H1 (cell line): ENCODE results near the gene PKP1. TPM values are rescaled to one million over a fixed set of nuclear protein-coding genes. Genes with fewer than 3 reads are reported as not detected.

Source experiments
- CTCF ChIA-PET: fragments of 300-600 bp; sonication (Branson Sonifier 250); formaldehyde crosslinking; loops from one replicate; lab custom pipeline; 2021; ENCODE audit not compliant: partially characterized antibody; lab: Charles Lee
- POLR2A ChIA-PET: fragments of 300-600 bp; sonication (Branson Sonifier 250); formaldehyde crosslinking; loops from one replicate; lab custom pipeline; 2021; ENCODE audit warnings: inconsistent platforms; ENCODE audit not compliant: partially characterized antibody; lab: Charles Lee
- DNase-seq, 2 experiments: peaks; one replicate each; pipeline versions ENCODE4 v3.0.0 to v3.0.0-alpha.2; 2010 to 2022; ENCODE audit warnings: low spot score in 2 of 2, low read depth in 1 of 2, mixed read lengths in 1 of 2
- FAIRE-seq: peaks from 2 replicates; lab custom pipeline; 2011; peaks lifted over from hg19 to GRCh38; lab: Jason Lieb, UNC
- H2AFZ ChIP-seq: 2 replicates; pipeline ENCODE4 v1.8.1; 2012; ENCODE audit warnings: low read length, inconsistent platforms
- H2AK5ac ChIP-seq: 2 replicates; pipeline ENCODE4 v1.6.1; 2013; ENCODE audit warnings: low read depth, low read length
- H2BK120ac ChIP-seq: replicated peaks from 2 replicates; pipeline ENCODE3; 2013; ENCODE audit warnings: low read depth, low read length, inconsistent platforms
- H2BK12ac ChIP-seq: 2 replicates; pipeline ENCODE4 v1.6.1; 2013; ENCODE audit warnings: low read depth, low read length
- H2BK15ac ChIP-seq: 2 replicates; pipeline ENCODE4 v1.6.1; 2013; ENCODE audit warnings: low read length
- H2BK20ac ChIP-seq: 2 replicates; pipeline ENCODE4 v1.6.1; 2013; ENCODE audit warnings: low read length
- H2BK5ac ChIP-seq: 2 replicates; pipeline ENCODE4 v1.6.1; 2013; ENCODE audit warnings: low read depth, low read length
- H3K14ac ChIP-seq: 2 replicates; pipeline ENCODE4 v1.6.1; 2013; ENCODE audit warnings: inconsistent platforms; ENCODE audit not compliant: insufficient read length
- H3K18ac ChIP-seq: 2 replicates; pipeline ENCODE4 v1.6.1; 2013; ENCODE audit warnings: low read length; ENCODE audit errors: extremely low read depth
- H3K23ac ChIP-seq: 2 replicates; pipeline ENCODE4 v1.6.1; 2013; ENCODE audit warnings: inconsistent platforms; ENCODE audit not compliant: insufficient read length
- H3K23me2 ChIP-seq: 2 replicates; pipeline ENCODE4 v1.6.1; 2013; ENCODE audit warnings: low read depth, low read length
- H3K27ac ChIP-seq: 2 replicates; pipeline ENCODE4 v1.6.1; 2011; ENCODE audit warnings: low read depth, low read length, inconsistent platforms
- H3K27me3 ChIP-seq, 4 experiments: replicated peaks in 1 of 4; 1 replicate in 1 of 4; 2 replicates in 3 of 4; pipeline versions ENCODE4 v1.6.1 to v1.8.1; 2011 to 2013; ENCODE audit warnings: low read length in 3 of 4, mild to moderate bottlenecking in 3 of 4, inconsistent platforms in 2 of 4, mixed read lengths in 2 of 4, moderate library complexity in 1 of 4; ENCODE audit not compliant: control insufficient read depth in 3 of 4, insufficient read depth in 3 of 4; ENCODE audit errors: extremely low read depth in 1 of 4
- H3K36me3 ChIP-seq, 4 experiments: 2 replicates each; pipeline versions ENCODE4 v1.6.1 to v1.8.1; 2011 to 2013; ENCODE audit warnings: mild to moderate bottlenecking in 4 of 4, low read length in 3 of 4, moderate library complexity in 2 of 4, control low read depth in 1 of 4, inconsistent platforms in 1 of 4; ENCODE audit not compliant: insufficient read depth in 4 of 4, control insufficient read depth in 2 of 4
- H3K4ac ChIP-seq: replicated peaks from 2 replicates; pipeline ENCODE3; 2013; ENCODE audit warnings: low read length, low read depth, mixed read lengths, inconsistent platforms; ENCODE audit not compliant: insufficient read length
- H3K4me1 ChIP-seq, 4 experiments: replicated peaks in 1 of 4; 1 replicate in 1 of 4; 2 replicates in 3 of 4; pipeline versions ENCODE4 v1.6.1 to v1.8.1; 2011 to 2013; ENCODE audit warnings: low read length in 3 of 4, inconsistent platforms in 2 of 4, mixed read lengths in 1 of 4; ENCODE audit not compliant: insufficient read depth in 4 of 4, control insufficient read depth in 3 of 4
- H3K4me2 ChIP-seq, 2 experiments: 2 replicates each; pipeline versions ENCODE4 v1.6.1 to v1.8.1; 2011 to 2013; ENCODE audit warnings: low read depth in 2 of 2, low read length in 2 of 2, control low read depth in 1 of 2, inconsistent platforms in 1 of 2, mild to moderate bottlenecking in 1 of 2; ENCODE audit not compliant: insufficient read depth in 1 of 2
- H3K4me3 ChIP-seq, 4 experiments: fragments of 200-600, 300-600 bp in 1 of 4; sonication (generic), shearing (Covaris generic), sonication (Bioruptor Twin) in 1 of 4; 2 replicates each; pipeline versions ENCODE4 v1.5.1 to v1.8.1; 2011 to 2016; ENCODE audit warnings: low read length in 4 of 4, low read depth in 3 of 4, control low read depth in 2 of 4, inconsistent platforms in 2 of 4, mild to moderate bottlenecking in 2 of 4, mixed read lengths in 1 of 4, moderate library complexity in 1 of 4; ENCODE audit not compliant: insufficient read depth in 2 of 4; ENCODE audit errors: extremely low read depth in 1 of 4
- H3K56ac ChIP-seq: replicated peaks from 2 replicates; pipeline ENCODE3; 2013; ENCODE audit warnings: low read depth, mild to moderate bottlenecking, mixed read lengths, low read length, inconsistent platforms; ENCODE audit not compliant: insufficient read length
- H3K79me1 ChIP-seq: 2 replicates; pipeline ENCODE4 v1.6.1; 2013; ENCODE audit warnings: low read depth, low read length, control low read depth
- H3K79me2 ChIP-seq, 2 experiments: 2 replicates each; pipeline versions ENCODE4 v1.6.1 to v1.8.1; 2012 to 2013; ENCODE audit warnings: low read length in 2 of 2, mild to moderate bottlenecking in 2 of 2, inconsistent platforms in 1 of 2; ENCODE audit not compliant: insufficient read depth in 2 of 2, control insufficient read depth in 1 of 2
- H3K9ac ChIP-seq, 4 experiments: replicated peaks in 1 of 4; 1 replicate in 1 of 4; 2 replicates in 3 of 4; pipeline versions ENCODE4 v1.6.1 to v1.8.1; 2011 to 2013; ENCODE audit warnings: low read depth in 3 of 4, low read length in 3 of 4, control low read depth in 2 of 4, mild to moderate bottlenecking in 2 of 4, moderate library complexity in 2 of 4, inconsistent platforms in 1 of 4; ENCODE audit errors: extremely low read depth in 1 of 4
- H3K9me3 ChIP-seq, 2 experiments: 2 replicates each; pipeline versions ENCODE4 v1.6.1 to v1.8.1; 2012 to 2013; ENCODE audit warnings: mild to moderate bottlenecking in 2 of 2, moderate library complexity in 2 of 2, control low read depth in 1 of 2, inconsistent platforms in 1 of 2, low read depth in 1 of 2, low read length in 1 of 2, mixed read lengths in 1 of 2; ENCODE audit not compliant: insufficient read depth in 2 of 2
- H4K20me1 ChIP-seq, 2 experiments: replicated peaks in 1 of 2; 2 replicates each; pipeline versions ENCODE3 to v1.8.1; 2011 to 2013; ENCODE audit warnings: inconsistent platforms in 2 of 2, low read length in 2 of 2, mild to moderate bottlenecking in 1 of 2; ENCODE audit not compliant: insufficient read depth in 2 of 2, control insufficient read depth in 1 of 2
- H4K5ac ChIP-seq: 2 replicates; pipeline ENCODE4 v1.6.1; 2013; ENCODE audit warnings: low read length, low read depth, mixed read lengths, inconsistent platforms; ENCODE audit not compliant: insufficient read length
- H4K8ac ChIP-seq: 2 replicates; pipeline ENCODE4 v1.8.0; 2013; ENCODE audit warnings: mild to moderate bottlenecking, moderate library complexity, low read length, inconsistent platforms; ENCODE audit not compliant: insufficient read depth; ENCODE audit errors: extremely low read depth
- H4K91ac ChIP-seq: replicated peaks from 2 replicates; pipeline ENCODE3; 2013; ENCODE audit warnings: low read length, mixed read lengths, inconsistent platforms; ENCODE audit not compliant: insufficient read length
- TAF1 ChIP-seq: IDR thresholded peaks from 2 replicates; pipeline ENCODE4 v1.6.1; 2011; ENCODE audit warnings: mild to moderate bottlenecking, low read depth, low read length
- TCF12 ChIP-seq: IDR thresholded peaks from 2 replicates; pipeline ENCODE4 v1.6.1; 2011; ENCODE audit warnings: low read depth, mild to moderate bottlenecking, low read length
- WGBS, 2 experiments: shearing (Covaris generic) in 1 of 2; methylation state at CpG; one replicate each; pipeline versions ENCODE4 v1.1.6 to v1.1.7; 2013 to 2015; ENCODE audit warnings: low lambda C conversion rate in 2 of 2, mixed read lengths in 2 of 2, inconsistent platforms in 1 of 2, low coverage in 1 of 2, missing lambda C conversion rate in 1 of 2; ENCODE audit not compliant: insufficient replicate concordance in 2 of 2, insufficient coverage in 1 of 2, insufficient read length in 1 of 2; ENCODE audit errors: extremely low coverage in 1 of 2, missing lambda C conversion rate in 1 of 2; 5-methylcytosine and 5-hydroxymethylcytosine counted together
- polyA plus RNA-seq, 7 experiments: library from polyadenylated mRNA; depleted of rRNA in 3 of 7; stranded (reverse) in 5 of 7; unstranded in 2 of 7; fragments of >200 nt in 5 of 7; fragments of 200-250 nt in 2 of 7; gene quantifications; 1 replicate in 5 of 7; 2 replicates in 1 of 7; 4 replicates in 1 of 7; pipeline versions ENCODE4 v1.2.1 to v1.2.3, GENCODE V29; 2011 to 2013; ENCODE audit warnings: missing spikeins in 2 of 7, mixed read lengths in 2 of 7
- total RNA-seq: library from RNA; stranded (reverse); fragmentation: NEBNext Ultra II Directional; extraction: Animal tissue kit (Norgen Biotek cat#: 25700); gene quantifications from 2 replicates; pipeline ENCODE4 v1.2.1, GENCODE V29; 2021
- TF ChIP-seq, protein P1 (sequence below), 3 experiments: IDR thresholded peaks; 1 replicate in 2 of 3; 2 replicates in 1 of 3; pipeline versions ENCODE4 v1.5.1 to v1.6.1; 2011; ENCODE audit warnings: low read length in 3 of 3, mild to moderate bottlenecking in 3 of 3, inconsistent platforms in 2 of 3, low read depth in 1 of 3, moderate library complexity in 1 of 3; ENCODE audit not compliant: insufficient read depth in 1 of 3; ENCODE audit errors: control extremely low read depth in 1 of 3

Gene PKP1
- total and polyA plus RNA-seq, 2 of the 8 experiments (the other 6 are each of a cell fraction or from before 2014, with no cell fraction given): 0.21 to 0.95 TPM

DNA sequence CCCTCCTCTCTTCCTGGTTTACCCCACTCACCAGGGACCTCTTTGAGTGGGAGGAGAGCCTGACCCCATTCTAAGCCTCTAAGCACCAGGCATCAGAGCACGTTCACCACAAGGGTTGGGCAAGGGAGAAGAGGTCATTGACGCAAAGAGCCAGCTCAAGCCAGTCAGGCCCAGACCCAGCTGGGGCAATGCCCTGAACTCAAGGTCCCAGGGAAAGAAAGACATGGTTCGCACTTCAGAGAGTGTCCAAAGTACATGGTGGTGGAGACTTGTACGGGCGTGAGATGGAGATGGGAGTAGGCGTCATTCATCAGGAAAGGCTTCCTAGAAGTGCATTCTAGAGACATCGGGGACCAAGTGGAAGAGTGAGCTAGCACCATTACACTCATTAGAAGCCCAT lies 7.2 kb downstream of the PKP1 start:
- Histone ChIP-seq H4K20me1 (no peaks in the 10 kb centered on the region), H3K27me3 (no peaks in the 10 kb centered on the region; a peak in 1 of 7 replicates), H2BK5ac (no peak overlapping the region), H3K79me2 (no peaks in the 10 kb centered on the region), H3K9me3 (no peaks in the 10 kb centered on the region), H3K36me3 (no peaks in the 10 kb centered on the region), H3K56ac (no peak overlapping the region), H3K79me1 (no peaks in the 10 kb centered on the region), H4K8ac (no peak overlapping the region), H3K9ac (no peak overlapping the region), H2BK120ac (no peak overlapping the region), H3K4me2 (no peak overlapping the region), H3K4me3 (no peak overlapping the region), H3K14ac (no peak overlapping the region), H2BK15ac (no peak overlapping the region), H3K4me1 (peaks cover 0 to 8% (median 0%) of the 10 kb centered on the region in 4 experiments; a peak in 4 of 7 replicates), H3K23ac (no peak overlapping the region), H2AK5ac (no peak overlapping the region), H2BK20ac (peak overlapping the region; percentile 38; the same call in 1 of the 2 replicates), H3K4ac (no peak overlapping the region), H3K27ac (no peak overlapping the region), H2AFZ (no peak overlapping the region), H3K23me2 (no peaks in the 10 kb centered on the region), H3K18ac (0 out of 2 replicates have a peak overlapping the region, but pooled peaks have one; percentile 24), H4K91ac (no peak overlapping the region), H2BK12ac (no peak overlapping the region; the same call in 1 of the 2 replicates), H4K5ac (no peak overlapping the region)
- CTCF ChIA-PET: interaction anchor here (0.8 to 4.4 kb wide), 16 partner anchors 11 to 95 kb away, joined by 3 to 35 read pairs (median 7); no protein-coding TSS in a partner anchor
- TF ChIP-seq, protein P1, sequence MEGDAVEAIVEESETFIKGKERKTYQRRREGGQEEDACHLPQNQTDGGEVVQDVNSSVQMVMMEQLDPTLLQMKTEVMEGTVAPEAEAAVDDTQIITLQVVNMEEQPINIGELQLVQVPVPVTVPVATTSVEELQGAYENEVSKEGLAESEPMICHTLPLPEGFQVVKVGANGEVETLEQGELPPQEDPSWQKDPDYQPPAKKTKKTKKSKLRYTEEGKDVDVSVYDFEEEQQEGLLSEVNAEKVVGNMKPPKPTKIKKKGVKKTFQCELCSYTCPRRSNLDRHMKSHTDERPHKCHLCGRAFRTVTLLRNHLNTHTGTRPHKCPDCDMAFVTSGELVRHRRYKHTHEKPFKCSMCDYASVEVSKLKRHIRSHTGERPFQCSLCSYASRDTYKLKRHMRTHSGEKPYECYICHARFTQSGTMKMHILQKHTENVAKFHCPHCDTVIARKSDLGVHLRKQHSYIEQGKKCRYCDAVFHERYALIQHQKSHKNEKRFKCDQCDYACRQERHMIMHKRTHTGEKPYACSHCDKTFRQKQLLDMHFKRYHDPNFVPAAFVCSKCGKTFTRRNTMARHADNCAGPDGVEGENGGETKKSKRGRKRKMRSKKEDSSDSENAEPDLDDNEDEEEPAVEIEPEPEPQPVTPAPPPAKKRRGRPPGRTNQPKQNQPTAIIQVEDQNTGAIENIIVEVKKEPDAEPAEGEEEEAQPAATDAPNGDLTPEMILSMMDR (IDR thresholded peaks at IDR 0.05; ENCODE audit: control extremely low read depth in 1 of 3, insufficient read depth in 1 of 3, low read depth in 1 of 3, low read length in 3 of 3): no peak
- no peak for TF ChIP-seq TAF1
- TF ChIP-seq TCF12: no peak
- 83% methylated on average over 7 of the region's 7 CpGs; no CpG with 5 or more reads in 1 of the 2 experiments for WGBS, 2 experiments
- POLR2A ChIA-PET: interaction anchor here (0.8 to 1.3 kb wide), 2 partner anchors 9 to 12 kb away, joined by 3 to 5 read pairs; no protein-coding TSS in a partner anchor
- FAIRE-seq (no peak), DNase-seq (no peak)
